SK-N-SH (cell line): ENCODE data around the gene FDX2. TPM values are rescaled to one million over a fixed set of nuclear protein-coding genes. Genes with fewer than 3 reads are reported as not detected.

Source experiments
- CTCF ChIA-PET: fragments of 300-600, 350-600 bp; formaldehyde crosslinking; extraction: SDS; loops from one replicate; lab custom pipeline; 2021; lab: Yijun Ruan, JAX
- POLR2A ChIA-PET: fragments of 350-600 bp; sonication (Branson Sonifier 250); formaldehyde crosslinking; extraction: SDS; loops from one replicate; lab custom pipeline; 2020; ENCODE audit warnings: antibody characterized with exemption, inconsistent platforms; lab: Yijun Ruan, JAX
- DNase-seq: peaks from one replicate; pipeline ENCODE4 v3.0.0; 2012
- H2AFZ ChIP-seq: fragments of 200-600 bp; sonication (generic); 2 replicates; pipeline ENCODE4 v1.8.1; 2016; ENCODE audit warnings: antibody characterized with exemption, mild to moderate bottlenecking, low read depth
- H3F3A ChIP-seq: fragments of 200-600 bp; sonication (generic); replicated peaks from 2 replicates; pipeline ENCODE3; 2016; ENCODE audit warnings: antibody characterized with exemption, mild to moderate bottlenecking; ENCODE audit not compliant: insufficient read depth
- H3K27ac ChIP-seq, 2 experiments: fragments of 200-500 bp in 1 of 2; fragments of 200-600 bp in 1 of 2; sonication (Bioruptor generic) in 1 of 2; sonication (generic), shearing (Covaris generic) in 1 of 2; 2 replicates each; pipeline versions ENCODE4 v1.5.1 to v1.6.1; 2014 to 2016; ENCODE audit warnings: low read depth in 2 of 2, inconsistent platforms in 1 of 2, low read length in 1 of 2, mild to moderate bottlenecking in 1 of 2, mixed read lengths in 1 of 2
- H3K27me3 ChIP-seq: fragments of 200-600 bp; sonication (generic), shearing (Covaris generic); 2 replicates; pipeline ENCODE4 v1.6.1; 2016; ENCODE audit warnings: mixed run types; ENCODE audit not compliant: insufficient read depth
- H3K36me3 ChIP-seq, 2 experiments: fragments of 200-500 bp in 1 of 2; fragments of 200-600 bp in 1 of 2; sonication (Bioruptor generic) in 1 of 2; sonication (generic) in 1 of 2; replicated peaks in 1 of 2; 2 replicates each; pipeline versions ENCODE3 to v1.5.1; 2014 to 2016; ENCODE audit warnings: low read length in 1 of 2, mild to moderate bottlenecking in 1 of 2; ENCODE audit not compliant: insufficient read depth in 2 of 2, control insufficient read depth in 1 of 2
- H3K4me1 ChIP-seq, 2 experiments: fragments of 200-500 bp in 1 of 2; fragments of 200-600 bp in 1 of 2; sonication (Bioruptor generic) in 1 of 2; sonication (generic), shearing (Covaris generic) in 1 of 2; 2 replicates each; pipeline versions ENCODE4 v1.5.1 to v1.6.1; 2014 to 2016; ENCODE audit warnings: low read depth in 1 of 2, low read length in 1 of 2, mixed run types in 1 of 2; ENCODE audit not compliant: insufficient read depth in 2 of 2, control insufficient read depth in 1 of 2
- H3K4me2 ChIP-seq: fragments of 200-600 bp; sonication (generic), shearing (Covaris generic); 2 replicates; pipeline ENCODE4 v1.6.1; 2017; ENCODE audit warnings: mixed run types
- H3K4me3 ChIP-seq, 2 experiments: fragments of 200-500 bp in 1 of 2; fragments of 200-600 bp in 1 of 2; sonication (Bioruptor generic) in 1 of 2; sonication (generic), shearing (Covaris generic) in 1 of 2; 2 replicates each; pipeline versions ENCODE4 v1.5.1 to v1.8.1; 2014 to 2016; ENCODE audit warnings: low read depth in 2 of 2, inconsistent platforms in 1 of 2, low read length in 1 of 2, mild to moderate bottlenecking in 1 of 2, mixed read lengths in 1 of 2, moderate library complexity in 1 of 2
- H3K79me2 ChIP-seq: fragments of 200-600 bp; sonication (generic); 2 replicates; pipeline ENCODE4 v1.8.1; 2017; ENCODE audit warnings: mild to moderate bottlenecking; ENCODE audit not compliant: insufficient read depth
- H3K9ac ChIP-seq: fragments of 200-600 bp; sonication (generic); 2 replicates; pipeline ENCODE4 v1.6.1; 2017; ENCODE audit warnings: mixed run types
- H3K9me2 ChIP-seq: fragments of 200-600 bp; sonication (generic); 2 replicates; pipeline ENCODE4 v1.6.1; 2017; ENCODE audit warnings: mixed run types
- H3K9me3 ChIP-seq: fragments of 200-600 bp; sonication (generic); 2 replicates; pipeline ENCODE4 v1.6.1; 2017; ENCODE audit warnings: mixed run types, mild to moderate bottlenecking, moderate library complexity
- H4K20me1 ChIP-seq: fragments of 200-600 bp; sonication (generic); 2 replicates; pipeline ENCODE4 v1.6.1; 2017; ENCODE audit warnings: mild to moderate bottlenecking, mixed run types; ENCODE audit not compliant: insufficient read depth
- FOSL2 ChIP-seq: IDR thresholded peaks from 2 replicates; pipeline ENCODE4 v1.4.0; 2012; ENCODE audit warnings: low read depth, mild to moderate bottlenecking, moderate library complexity, borderline replicate concordance
- FOXJ3 ChIP-seq: sonication (generic); formaldehyde crosslinking; IDR thresholded peaks from 2 replicates; pipeline ENCODE4 v1.5.1; 2020; ENCODE audit warnings: mild to moderate bottlenecking, missing genetic modification reagents
- FOXM1 ChIP-seq: IDR thresholded peaks from 2 replicates; pipeline ENCODE4 v1.4.0; 2012; ENCODE audit warnings: low read depth, mild to moderate bottlenecking
- GABPA ChIP-seq: IDR thresholded peaks from 2 replicates; pipeline ENCODE4 v1.4.0; 2012; ENCODE audit warnings: low read depth, mild to moderate bottlenecking
- GATA2 ChIP-seq: sonication (generic); formaldehyde crosslinking; IDR thresholded peaks from 2 replicates; pipeline ENCODE4 v1.5.0; 2020; ENCODE audit warnings: mild to moderate bottlenecking, missing genetic modification reagents
- RAD21 ChIP-seq: IDR thresholded peaks from 2 replicates; pipeline ENCODE4 v1.6.1; 2012; ENCODE audit warnings: mild to moderate bottlenecking, low read length
- RXRA ChIP-seq: IDR thresholded peaks from 2 replicates; pipeline ENCODE4 v1.4.0; 2012; ENCODE audit warnings: low read depth, mild to moderate bottlenecking, borderline replicate concordance
- SMC3 ChIP-seq: IDR thresholded peaks from 2 replicates; pipeline ENCODE4 v1.6.1; 2012; ENCODE audit warnings: low read depth, low read length, improper control_type of control experiment
- TAF1 ChIP-seq: IDR thresholded peaks from 2 replicates; pipeline ENCODE4 v1.6.1; 2012; ENCODE audit warnings: low read depth, mild to moderate bottlenecking, low read length, moderate library complexity, borderline replicate concordance
- TEAD4 ChIP-seq: IDR thresholded peaks from 2 replicates; pipeline ENCODE4 v1.4.0; 2012; ENCODE audit warnings: mild to moderate bottlenecking, borderline replicate concordance; ENCODE audit not compliant: insufficient read depth
- YY1 ChIP-seq: IDR thresholded peaks from 2 replicates; pipeline ENCODE4 v1.4.0; 2012; ENCODE audit warnings: low read depth, mild to moderate bottlenecking
- WGBS: methylation state at CpG from one replicate; pipeline ENCODE4 v1.1.6; 2017; ENCODE audit warnings: low lambda C conversion rate; 5-methylcytosine and 5-hydroxymethylcytosine counted together
- polyA plus RNA-seq, 3 experiments: library from polyadenylated mRNA; depleted of rRNA; stranded (reverse); fragments of >200 nt; gene quantifications; 2 replicates each; pipeline ENCODE4 v1.2.3, GENCODE V29; 2012
- TF ChIP-seq, protein P1 (sequence below): fragments of 200-600 bp; sonication (generic); IDR thresholded peaks from 2 replicates; pipeline ENCODE4 v1.6.1; 2017; ENCODE audit warnings: antibody characterized with exemption, mild to moderate bottlenecking, moderate library complexity
- TF ChIP-seq, protein P2 (sequence below): IDR thresholded peaks from 2 replicates; pipeline ENCODE4 v1.4.0; 2012; ENCODE audit warnings: low read depth, borderline replicate concordance
- TF ChIP-seq, protein P3 (sequence below): IDR thresholded peaks from 2 replicates; pipeline ENCODE4 v1.4.0; 2012; ENCODE audit warnings: low read depth, borderline replicate concordance
- TF ChIP-seq, protein P4 (sequence below): IDR thresholded peaks from 2 replicates; pipeline ENCODE4 v1.6.1; 2012; ENCODE audit warnings: mild to moderate bottlenecking, low read depth, low read length, moderate library complexity
- TF ChIP-seq, protein P5 (sequence below): fragments of 150-350 bp; IDR thresholded peaks from 2 replicates; pipeline ENCODE4 v1.6.1; 2017; ENCODE audit warnings: antibody characterized with exemption, low read length, low read depth, borderline replicate concordance

FDX2 gene
- polyA plus RNA-seq, 1 of the 3 experiments (the other 2 are of a cell fraction) = 45.8 TPM

DNA sequence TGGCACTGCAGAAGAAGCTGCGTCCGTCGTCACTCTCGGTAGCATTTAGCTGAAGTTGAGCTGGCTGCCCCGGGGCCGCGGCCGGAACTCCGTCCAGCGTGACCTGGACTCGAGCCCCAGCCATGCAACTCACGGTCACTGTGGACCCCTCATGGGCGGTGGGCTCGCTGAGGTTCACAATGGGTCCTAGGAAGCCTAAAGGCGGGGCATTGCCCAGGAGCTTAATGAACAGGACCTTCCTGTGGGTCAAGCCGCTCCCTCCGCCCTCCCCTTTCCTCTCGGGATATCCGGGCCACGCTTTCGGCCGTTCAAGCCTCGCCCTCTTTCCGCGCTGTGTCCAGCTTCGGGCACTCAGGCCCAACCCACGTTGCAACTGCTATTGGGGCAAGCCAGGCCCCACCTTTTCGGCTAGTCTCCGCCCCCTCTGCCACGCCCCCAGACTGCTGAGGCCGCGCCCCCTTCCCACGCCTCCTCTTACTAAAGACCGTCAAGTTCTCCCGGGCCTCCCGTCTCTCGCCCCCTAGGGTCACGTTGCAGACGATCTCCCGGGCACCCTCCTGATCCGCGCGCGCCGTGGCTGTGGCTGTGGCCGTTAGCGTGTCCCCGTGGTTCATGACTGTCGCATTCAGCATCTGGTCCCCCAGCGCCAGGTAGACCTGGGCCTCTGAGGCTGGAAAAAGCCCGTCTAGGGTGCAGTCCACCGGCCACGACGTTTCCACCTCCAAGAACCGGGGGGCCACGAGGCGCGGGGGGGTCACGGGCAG lies 19.0 kb upstream of the FDX2 start (continued):
- TF ChIP-seq, protein P1, sequence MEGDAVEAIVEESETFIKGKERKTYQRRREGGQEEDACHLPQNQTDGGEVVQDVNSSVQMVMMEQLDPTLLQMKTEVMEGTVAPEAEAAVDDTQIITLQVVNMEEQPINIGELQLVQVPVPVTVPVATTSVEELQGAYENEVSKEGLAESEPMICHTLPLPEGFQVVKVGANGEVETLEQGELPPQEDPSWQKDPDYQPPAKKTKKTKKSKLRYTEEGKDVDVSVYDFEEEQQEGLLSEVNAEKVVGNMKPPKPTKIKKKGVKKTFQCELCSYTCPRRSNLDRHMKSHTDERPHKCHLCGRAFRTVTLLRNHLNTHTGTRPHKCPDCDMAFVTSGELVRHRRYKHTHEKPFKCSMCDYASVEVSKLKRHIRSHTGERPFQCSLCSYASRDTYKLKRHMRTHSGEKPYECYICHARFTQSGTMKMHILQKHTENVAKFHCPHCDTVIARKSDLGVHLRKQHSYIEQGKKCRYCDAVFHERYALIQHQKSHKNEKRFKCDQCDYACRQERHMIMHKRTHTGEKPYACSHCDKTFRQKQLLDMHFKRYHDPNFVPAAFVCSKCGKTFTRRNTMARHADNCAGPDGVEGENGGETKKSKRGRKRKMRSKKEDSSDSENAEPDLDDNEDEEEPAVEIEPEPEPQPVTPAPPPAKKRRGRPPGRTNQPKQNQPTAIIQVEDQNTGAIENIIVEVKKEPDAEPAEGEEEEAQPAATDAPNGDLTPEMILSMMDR = peak; percentile 35
- TF ChIP-seq, protein P2, sequence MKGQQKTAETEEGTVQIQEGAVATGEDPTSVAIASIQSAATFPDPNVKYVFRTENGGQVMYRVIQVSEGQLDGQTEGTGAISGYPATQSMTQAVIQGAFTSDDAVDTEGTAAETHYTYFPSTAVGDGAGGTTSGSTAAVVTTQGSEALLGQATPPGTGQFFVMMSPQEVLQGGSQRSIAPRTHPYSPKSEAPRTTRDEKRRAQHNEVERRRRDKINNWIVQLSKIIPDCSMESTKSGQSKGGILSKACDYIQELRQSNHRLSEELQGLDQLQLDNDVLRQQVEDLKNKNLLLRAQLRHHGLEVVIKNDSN = no peak
- TF ChIP-seq TAF1 = peak; percentile 61
- no peak for TF ChIP-seq YY1
- TF ChIP-seq, protein P3, sequence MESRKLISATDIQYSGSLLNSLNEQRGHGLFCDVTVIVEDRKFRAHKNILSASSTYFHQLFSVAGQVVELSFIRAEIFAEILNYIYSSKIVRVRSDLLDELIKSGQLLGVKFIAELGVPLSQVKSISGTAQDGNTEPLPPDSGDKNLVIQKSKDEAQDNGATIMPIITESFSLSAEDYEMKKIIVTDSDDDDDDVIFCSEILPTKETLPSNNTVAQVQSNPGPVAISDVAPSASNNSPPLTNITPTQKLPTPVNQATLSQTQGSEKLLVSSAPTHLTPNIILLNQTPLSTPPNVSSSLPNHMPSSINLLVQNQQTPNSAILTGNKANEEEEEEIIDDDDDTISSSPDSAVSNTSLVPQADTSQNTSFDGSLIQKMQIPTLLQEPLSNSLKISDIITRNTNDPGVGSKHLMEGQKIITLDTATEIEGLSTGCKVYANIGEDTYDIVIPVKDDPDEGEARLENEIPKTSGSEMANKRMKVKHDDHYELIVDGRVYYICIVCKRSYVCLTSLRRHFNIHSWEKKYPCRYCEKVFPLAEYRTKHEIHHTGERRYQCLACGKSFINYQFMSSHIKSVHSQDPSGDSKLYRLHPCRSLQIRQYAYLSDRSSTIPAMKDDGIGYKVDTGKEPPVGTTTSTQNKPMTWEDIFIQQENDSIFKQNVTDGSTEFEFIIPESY = no peak

DNA sequence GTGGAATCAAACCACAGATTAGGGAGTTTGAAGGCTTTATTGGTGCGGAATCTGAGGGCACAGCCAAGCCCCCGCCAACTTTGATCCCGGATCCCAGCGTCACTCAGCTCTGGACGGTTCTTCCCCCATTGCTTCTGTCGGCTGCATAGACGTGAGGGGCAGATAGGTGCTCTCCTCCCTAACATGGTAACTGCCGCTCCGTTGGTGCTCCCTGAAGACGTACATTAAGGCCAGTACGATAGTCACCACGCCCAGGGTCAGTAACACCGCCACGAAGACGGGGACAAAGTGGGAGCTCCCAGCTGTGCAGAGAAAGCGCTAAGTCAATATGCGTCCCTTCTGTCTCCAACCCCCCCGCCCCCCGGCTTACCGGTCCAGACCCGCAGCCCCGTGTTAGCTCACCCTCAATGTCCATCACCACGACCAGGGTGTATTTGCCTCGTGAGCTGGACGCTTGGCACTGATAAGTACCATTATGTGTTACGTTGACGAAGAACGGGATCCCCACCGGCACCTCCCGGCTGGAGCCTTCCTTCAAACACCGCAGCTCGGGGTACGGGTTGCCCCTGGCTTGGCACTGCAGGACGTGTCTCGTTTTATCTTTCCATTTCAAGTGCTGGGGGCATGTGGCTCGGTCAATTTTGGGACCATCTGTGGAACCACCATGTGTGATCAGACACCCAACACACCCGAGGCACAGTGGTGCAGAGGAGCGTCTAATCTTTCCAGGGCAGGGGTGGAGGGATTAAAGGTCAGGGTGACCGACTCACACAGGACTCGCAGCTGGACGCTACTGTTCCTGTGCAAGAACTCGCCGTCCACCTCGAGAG lies 18.2 kb upstream of the FDX2 start:
- Histone ChIP-seq H3K4me3 (peak overlapping the region; percentile 81 to 95), H3K9ac (peak overlapping the region; percentile 97; the same call in 1 of the 2 replicates), H3K79me2 (peaks cover 49% of the 10 kb centered on the region), H3K9me2 (no peaks in the 10 kb centered on the region), H3K36me3 (peaks cover 12 to 13% of the 10 kb centered on the region in 2 experiments), H2AFZ (peak overlapping the region; percentile 66), H3F3A (no peaks in the 10 kb centered on the region), H4K20me1 (peaks cover 27% of the 10 kb centered on the region), H3K4me1 (peaks cover 0 to 22% of the 10 kb centered on the region in 2 experiments; a peak in 1 of 4 replicates), H3K27me3 (no peaks in the 10 kb centered on the region), H3K4me2 (peak overlapping the region; percentile 97), H3K9me3 (no peaks in the 10 kb centered on the region)
- CTCF ChIA-PET = interaction anchor here (0.7 to 3.3 kb wide), 9 partner anchors 9 to 75 kb away, joined by 3 to 18 read pairs (median 3); partner anchors contain the start of genes ICAM1 and TYK2
- DNase-seq = no peak
- POLR2A ChIA-PET = interaction anchor here (0.8 to 1.9 kb wide), 7 partner anchors 9 to 195 kb away, joined by 3 to 15 read pairs (median 4); partner anchors contain the start of genes CDC37 and TYK2
- WGBS = under 1% methylated on average over 22 of the region's 44 CpGs
- no peak for TF ChIP-seq GATA2 (CRISPR knock-in tag)
- no peak for TF ChIP-seq RAD21
- TF ChIP-seq GABPA = no peak
- TF ChIP-seq YY1 = no peak
- TF ChIP-seq, protein P4, sequence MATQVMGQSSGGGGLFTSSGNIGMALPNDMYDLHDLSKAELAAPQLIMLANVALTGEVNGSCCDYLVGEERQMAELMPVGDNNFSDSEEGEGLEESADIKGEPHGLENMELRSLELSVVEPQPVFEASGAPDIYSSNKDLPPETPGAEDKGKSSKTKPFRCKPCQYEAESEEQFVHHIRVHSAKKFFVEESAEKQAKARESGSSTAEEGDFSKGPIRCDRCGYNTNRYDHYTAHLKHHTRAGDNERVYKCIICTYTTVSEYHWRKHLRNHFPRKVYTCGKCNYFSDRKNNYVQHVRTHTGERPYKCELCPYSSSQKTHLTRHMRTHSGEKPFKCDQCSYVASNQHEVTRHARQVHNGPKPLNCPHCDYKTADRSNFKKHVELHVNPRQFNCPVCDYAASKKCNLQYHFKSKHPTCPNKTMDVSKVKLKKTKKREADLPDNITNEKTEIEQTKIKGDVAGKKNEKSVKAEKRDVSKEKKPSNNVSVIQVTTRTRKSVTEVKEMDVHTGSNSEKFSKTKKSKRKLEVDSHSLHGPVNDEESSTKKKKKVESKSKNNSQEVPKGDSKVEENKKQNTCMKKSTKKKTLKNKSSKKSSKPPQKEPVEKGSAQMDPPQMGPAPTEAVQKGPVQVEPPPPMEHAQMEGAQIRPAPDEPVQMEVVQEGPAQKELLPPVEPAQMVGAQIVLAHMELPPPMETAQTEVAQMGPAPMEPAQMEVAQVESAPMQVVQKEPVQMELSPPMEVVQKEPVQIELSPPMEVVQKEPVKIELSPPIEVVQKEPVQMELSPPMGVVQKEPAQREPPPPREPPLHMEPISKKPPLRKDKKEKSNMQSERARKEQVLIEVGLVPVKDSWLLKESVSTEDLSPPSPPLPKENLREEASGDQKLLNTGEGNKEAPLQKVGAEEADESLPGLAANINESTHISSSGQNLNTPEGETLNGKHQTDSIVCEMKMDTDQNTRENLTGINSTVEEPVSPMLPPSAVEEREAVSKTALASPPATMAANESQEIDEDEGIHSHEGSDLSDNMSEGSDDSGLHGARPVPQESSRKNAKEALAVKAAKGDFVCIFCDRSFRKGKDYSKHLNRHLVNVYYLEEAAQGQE = no peak
- TF ChIP-seq FOSL2 = no peak
- no peak for TF ChIP-seq RXRA
- no peak for TF ChIP-seq SMC3
- no peak for TF ChIP-seq FOXM1
- TF ChIP-seq, protein P5, sequence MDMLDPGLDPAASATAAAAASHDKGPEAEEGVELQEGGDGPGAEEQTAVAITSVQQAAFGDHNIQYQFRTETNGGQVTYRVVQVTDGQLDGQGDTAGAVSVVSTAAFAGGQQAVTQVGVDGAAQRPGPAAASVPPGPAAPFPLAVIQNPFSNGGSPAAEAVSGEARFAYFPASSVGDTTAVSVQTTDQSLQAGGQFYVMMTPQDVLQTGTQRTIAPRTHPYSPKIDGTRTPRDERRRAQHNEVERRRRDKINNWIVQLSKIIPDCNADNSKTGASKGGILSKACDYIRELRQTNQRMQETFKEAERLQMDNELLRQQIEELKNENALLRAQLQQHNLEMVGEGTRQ = no peak
- TF ChIP-seq TEAD4 = no peak
- no peak for TF ChIP-seq FOXJ3 (CRISPR knock-in tag)
- TF ChIP-seq, all 33 proteins: peak for 0
- H3K27ac ChIP-seq = peak overlapping the region; percentile 74 to 97; a peak in 3 of 4 replicates
